ACC112 (cell line): ENCODE measurements around the gene AOX1.

ENCODE experiments used
- H2AFZ ChIP-seq: fragments of 200-600 bp; sonication (generic); one replicate; pipeline ENCODE4 v1.6.0; 2017; ENCODE audit warnings: antibody characterized with exemption, low read length; ENCODE audit not compliant: unreplicated experiment
- H3K27ac ChIP-seq: fragments of 200-600 bp; sonication (generic); 2 replicates; pipeline ENCODE4 v1.5.1; 2014; ENCODE audit warnings: low read depth, mild to moderate bottlenecking, antibody characterized with exemption, low read length, moderate library complexity
- H3K27me3 ChIP-seq: fragments of 200-600 bp; sonication (generic); 2 replicates; pipeline ENCODE4 v1.6.1; 2014; ENCODE audit warnings: mild to moderate bottlenecking, antibody characterized with exemption, low read length, moderate library complexity, mixed read lengths; ENCODE audit not compliant: insufficient read depth
- H3K36me3 ChIP-seq: fragments of 200-600 bp; sonication (generic); 2 replicates; pipeline ENCODE4 v1.6.1; 2016; ENCODE audit warnings: mild to moderate bottlenecking, antibody characterized with exemption, low read length, moderate library complexity, mixed read lengths; ENCODE audit not compliant: insufficient read depth
- H3K4me1 ChIP-seq: fragments of 200-600 bp; sonication (generic); one replicate; pipeline ENCODE4 v1.6.1; 2016; ENCODE audit warnings: low read length, mixed read lengths; ENCODE audit not compliant: insufficient read depth, unreplicated experiment, control insufficient read depth
- H3K4me3 ChIP-seq: fragments of 200-600 bp; sonication (generic); 2 replicates; pipeline ENCODE4 v1.5.1; 2014; ENCODE audit warnings: mild to moderate bottlenecking, low read depth, low read length
- H3K79me2 ChIP-seq: fragments of 200-600 bp; sonication (generic); one replicate; pipeline ENCODE4 v1.6.0; 2016; ENCODE audit warnings: low read length; ENCODE audit not compliant: control insufficient read depth, unreplicated experiment, insufficient read depth

AOX1 gene

DNA sequence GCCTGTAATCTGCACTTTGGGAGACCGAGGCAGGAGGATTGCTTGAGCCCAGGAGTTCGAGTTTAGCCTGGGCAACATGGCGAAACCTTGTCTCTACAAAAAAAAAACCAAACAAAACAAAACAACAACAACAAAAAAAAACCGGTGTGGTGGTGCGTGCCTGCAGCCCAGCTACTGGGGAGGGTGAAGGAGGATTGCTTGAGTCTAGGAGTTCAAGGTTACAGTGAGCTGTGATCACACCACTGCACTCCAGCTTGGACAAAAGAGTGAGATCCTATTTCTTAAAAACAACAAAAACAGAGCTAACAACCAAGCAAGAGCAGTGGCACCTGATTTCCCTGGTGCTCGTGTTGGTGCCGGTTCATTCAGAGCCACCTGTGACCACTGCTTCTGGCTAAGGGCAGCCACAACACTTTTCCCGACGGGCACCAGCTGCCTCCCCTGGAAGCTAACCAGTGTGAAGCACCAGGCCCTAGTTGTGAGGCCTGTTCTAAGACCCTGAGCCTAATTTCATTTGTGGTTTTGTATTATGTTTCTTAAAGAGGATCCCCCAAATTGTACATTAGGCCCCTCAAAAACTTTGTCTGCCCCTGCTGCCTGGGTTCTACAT, 1.3 kb downstream of the AOX1 start:
- H3K4me3 ChIP-seq, result peak overlapping the region; percentile 81

DNA sequence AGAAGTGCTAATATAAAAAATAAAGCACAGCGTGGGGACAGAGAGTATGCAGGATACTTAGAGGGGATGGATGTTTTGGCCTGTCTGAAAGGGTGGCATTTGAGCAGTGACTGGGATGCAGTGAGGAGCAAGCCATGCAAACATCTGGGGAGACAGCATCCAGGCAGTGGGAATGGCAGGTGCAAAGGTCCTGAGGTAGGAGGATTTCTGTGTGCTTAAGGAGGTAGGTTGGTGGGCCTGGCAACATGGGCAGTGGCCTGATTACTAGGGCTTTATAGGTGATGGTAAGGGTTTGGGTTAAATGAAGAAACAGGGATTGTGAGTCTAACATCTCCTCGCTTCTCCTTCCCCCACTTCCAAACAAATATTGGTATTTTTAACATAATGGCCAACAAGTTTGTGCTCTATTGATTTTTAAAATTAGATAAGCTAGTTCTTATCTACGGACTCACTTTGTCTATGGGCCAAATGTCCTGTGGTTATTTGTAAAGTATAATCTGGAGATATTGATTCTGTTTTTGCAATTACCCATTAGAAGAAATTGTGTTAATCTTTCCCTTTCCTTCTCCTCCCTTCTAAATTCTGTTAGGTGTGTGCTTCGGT, 2.4 kb downstream of the AOX1 start:
- Histone ChIP-seq H2AFZ (no peak overlapping the region), H3K27me3 (no peaks in the 10 kb centered on the region), H3K36me3 (peaks cover 9% of the 10 kb centered on the region; the same call in 1 of the 2 replicates), H3K27ac (no peak overlapping the region), H3K4me3 (peak overlapping the region; percentile 11; the same call in 1 of the 2 replicates), H3K4me1 (peaks cover 44% of the 10 kb centered on the region), H3K79me2 (peaks cover 34% of the 10 kb centered on the region)

More for the DNA sequence above, 1.3 kb downstream of the AOX1 start:
- no peak overlapping the region for H3K27ac ChIP-seq
- peaks cover 33% of the 10 kb centered on the region for H3K79me2 ChIP-seq
- no peaks in the 10 kb centered on the region for H3K27me3 ChIP-seq
- peaks cover 44% of the 10 kb centered on the region for H3K4me1 ChIP-seq
- H3K36me3 ChIP-seq, result 0 out of 2 replicates have a peak, but pooled peaks cover 9% of the 10 kb centered on the region
- no peak overlapping the region for H2AFZ ChIP-seq

- Histone ChIP-seq H3K79me2 (peaks cover 34% of the 10 kb centered on the region), H2AFZ (no peak overlapping the region), H3K27me3 (no peaks in the 10 kb centered on the region), H3K27ac (peak overlapping the region; percentile 40), H3K36me3 (peaks cover 25% of the 10 kb centered on the region), H3K4me3 (no peak overlapping the region), H3K4me1 (peaks cover 45% of the 10 kb centered on the region)
Observed at GRCh38 chr2:200590090-200590489, 4.3 kb downstream of the AOX1 start.

- peaks cover 32% of the 10 kb centered on the region for H3K79me2 ChIP-seq
- H2AFZ ChIP-seq, result no peak overlapping the region
- H3K27ac ChIP-seq, result no peak overlapping the region
- H3K36me3 ChIP-seq, result peaks cover 29% of the 10 kb centered on the region
- no peaks in the 10 kb centered on the region for H3K27me3 ChIP-seq
- peaks cover 42% of the 10 kb centered on the region for H3K4me1 ChIP-seq
- no peak overlapping the region for H3K4me3 ChIP-seq
Observed at GRCh38 chr2:200591308-200591707, 5.5 kb downstream of the AOX1 start.

DNA sequence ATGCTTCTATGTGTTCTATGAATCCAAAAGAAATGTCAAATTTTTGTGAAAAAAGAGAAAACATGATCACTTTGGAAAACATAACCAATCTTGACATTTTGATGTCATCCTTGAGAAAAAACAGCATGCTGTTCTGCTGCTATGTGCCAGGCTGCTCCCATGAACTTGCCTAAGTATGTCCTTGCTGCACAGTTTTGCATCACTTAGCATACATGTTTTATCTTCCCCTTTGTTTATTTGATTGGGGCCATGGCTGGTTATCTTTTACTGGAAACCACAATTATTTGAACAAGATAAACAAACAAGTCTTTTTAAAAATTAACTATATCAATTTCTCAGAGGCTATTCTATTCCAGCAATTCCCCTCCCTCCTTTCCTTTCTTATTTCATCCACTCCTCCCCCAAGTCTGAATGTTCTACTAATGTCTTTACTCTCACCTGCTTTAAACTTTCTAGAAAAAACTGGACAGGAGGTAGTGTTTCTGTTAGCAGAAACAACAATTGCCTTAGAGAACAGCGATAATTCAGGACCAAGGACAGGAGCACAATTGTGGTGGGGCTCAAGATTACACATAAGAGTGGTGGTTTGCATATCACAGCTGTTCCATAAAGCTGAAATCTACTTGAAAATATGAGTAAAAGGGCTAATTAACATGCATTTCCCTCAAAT, 6.7 kb downstream of the AOX1 start:
- peaks cover 32% of the 10 kb centered on the region for H3K4me1 ChIP-seq
- H3K27ac ChIP-seq, result no peak overlapping the region
- H2AFZ ChIP-seq, result no peak overlapping the region
- H3K4me3 ChIP-seq, result no peak overlapping the region
- H3K27me3 ChIP-seq, result no peaks in the 10 kb centered on the region
- peaks cover 32% of the 10 kb centered on the region for H3K36me3 ChIP-seq
- peaks cover 24% of the 10 kb centered on the region for H3K79me2 ChIP-seq

DNA sequence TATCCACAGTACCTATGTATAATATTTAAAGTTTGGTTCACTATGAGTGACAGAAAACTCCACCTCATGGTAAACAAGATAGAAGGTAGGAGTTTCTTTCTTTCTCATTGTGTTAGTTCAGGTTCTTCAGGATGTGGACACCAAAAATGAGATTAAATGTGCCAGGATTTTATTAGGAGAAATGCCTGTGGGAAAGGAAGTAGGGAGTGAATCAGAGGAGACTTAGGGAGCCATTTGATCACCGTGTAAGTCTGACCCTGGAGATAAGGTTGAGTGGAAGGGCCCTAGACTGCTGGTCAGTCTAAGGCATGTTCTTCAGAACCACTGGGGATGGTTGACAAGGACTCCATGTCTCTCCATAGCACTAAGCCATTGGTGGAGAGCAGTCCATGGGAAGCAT, 8.1 kb downstream of the AOX1 start:
- Histone ChIP-seq H3K27ac (no peak overlapping the region), H3K4me3 (no peak overlapping the region), H3K4me1 (peaks cover 28% of the 10 kb centered on the region), H3K79me2 (peaks cover 17% of the 10 kb centered on the region), H2AFZ (no peak overlapping the region), H3K36me3 (peaks cover 32% of the 10 kb centered on the region), H3K27me3 (no peaks in the 10 kb centered on the region)

GRCh38 chr2:200595913-200596312, 10.1 kb downstream of the AOX1 start:
- Histone ChIP-seq H3K79me2 (peaks cover 13% of the 10 kb centered on the region), H3K27me3 (no peaks in the 10 kb centered on the region), H3K4me1 (peaks cover 20% of the 10 kb centered on the region), H3K4me3 (no peak overlapping the region), H2AFZ (no peak overlapping the region), H3K36me3 (peaks cover 29% of the 10 kb centered on the region), H3K27ac (no peak overlapping the region)

DNA sequence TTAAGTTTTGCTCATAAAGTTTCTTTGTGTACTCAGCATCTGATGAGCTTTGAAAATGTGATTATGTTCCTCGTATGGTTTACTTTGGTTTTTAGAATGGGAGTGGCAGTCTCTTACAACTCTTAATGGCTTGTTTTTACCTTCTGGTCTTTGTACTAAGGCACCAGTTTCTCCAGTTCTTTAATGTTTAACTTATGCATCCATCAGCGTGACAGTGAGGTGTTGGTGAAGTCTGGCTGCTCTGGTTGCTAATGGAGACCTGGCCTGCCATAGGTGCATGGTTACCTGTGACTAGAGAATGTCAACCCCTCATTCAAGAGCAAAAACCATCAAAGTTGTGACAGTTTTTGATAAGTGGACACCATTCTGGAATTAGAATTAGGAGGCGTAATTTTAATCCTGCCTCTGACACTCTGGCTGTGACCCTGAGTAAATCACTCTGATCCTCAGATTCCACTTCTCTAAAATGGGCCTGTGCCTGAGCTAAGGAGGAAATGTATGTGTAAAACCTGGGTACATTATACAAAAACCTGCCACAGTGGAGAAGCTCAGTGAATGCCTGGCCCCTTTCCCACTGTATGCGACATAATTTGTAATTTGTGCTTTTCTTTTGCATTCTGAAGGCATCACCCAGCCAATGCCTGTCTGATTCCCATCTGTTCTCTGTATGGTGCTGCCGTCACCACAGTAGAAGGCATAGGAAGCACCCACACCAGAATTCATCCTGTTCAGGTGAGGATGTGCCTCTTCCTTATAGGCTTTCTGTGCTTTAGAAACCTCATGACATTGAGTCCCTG, 11.2 kb downstream of the AOX1 start:
- peaks cover 26% of the 10 kb centered on the region for H3K4me1 ChIP-seq
- H3K79me2 ChIP-seq, result peaks cover 2% of the 10 kb centered on the region
- H3K27ac ChIP-seq, result no peak overlapping the region
- peaks cover 24% of the 10 kb centered on the region for H3K36me3 ChIP-seq
- H3K27me3 ChIP-seq, result no peaks in the 10 kb centered on the region
- no peak overlapping the region for H2AFZ ChIP-seq
- no peak overlapping the region for H3K4me3 ChIP-seq

DNA sequence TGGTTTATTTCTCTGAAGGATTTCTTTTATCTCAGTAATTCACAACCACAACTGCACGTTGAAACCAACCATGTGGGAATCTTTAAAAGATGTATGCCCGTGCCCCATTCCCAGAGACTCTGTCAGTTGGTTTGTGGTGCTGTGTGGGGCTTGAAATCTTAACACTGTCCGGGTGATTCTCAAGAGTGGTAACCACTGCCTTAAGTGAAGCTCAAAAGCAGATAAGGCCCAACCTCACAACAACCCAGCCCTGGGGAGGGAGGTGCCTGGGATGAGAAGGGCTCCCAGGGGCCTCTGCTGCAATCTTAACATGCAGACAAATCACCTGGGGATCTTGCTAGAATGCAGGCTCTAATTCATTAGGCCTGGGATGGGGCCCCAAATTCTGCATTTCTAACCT, 13.4 kb downstream of the AOX1 start:
- Histone ChIP-seq H3K27me3 (no peaks in the 10 kb centered on the region), H2AFZ (no peak overlapping the region), H3K79me2 (no peaks in the 10 kb centered on the region), H3K4me1 (peaks cover 35% of the 10 kb centered on the region), H3K4me3 (no peak overlapping the region), H3K36me3 (peaks cover 29% of the 10 kb centered on the region), H3K27ac (no peak overlapping the region)

DNA sequence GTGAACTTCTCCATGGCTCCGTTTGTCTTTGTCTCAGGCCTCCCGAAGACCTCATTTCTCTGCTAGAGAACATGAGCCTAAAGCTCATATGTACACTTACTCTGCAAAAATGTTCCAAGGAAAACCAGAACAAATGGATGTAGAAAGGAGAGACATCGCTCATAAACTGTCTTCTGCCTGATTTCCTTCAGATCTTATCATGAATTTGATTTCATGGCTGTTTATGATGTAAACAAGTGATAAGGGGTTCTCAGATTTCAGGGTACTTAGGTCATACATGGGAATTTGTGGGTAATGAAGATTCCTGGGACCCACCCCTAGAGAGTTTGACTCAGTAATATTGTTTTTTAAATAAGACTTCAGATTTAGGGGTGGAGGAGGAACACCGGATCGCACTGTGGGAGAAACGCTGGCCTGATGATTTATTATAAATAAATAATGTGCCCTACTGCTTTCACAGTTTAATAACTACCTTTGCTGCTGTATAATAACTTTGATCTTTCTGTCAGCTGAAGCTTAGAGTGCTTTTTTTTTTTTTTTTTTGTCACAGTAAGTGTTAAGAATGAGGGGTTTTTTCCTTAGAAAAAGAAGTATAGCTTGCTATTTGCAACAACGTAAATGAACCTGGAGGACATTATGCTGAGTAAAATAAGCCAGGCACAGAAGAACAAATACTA, 14.9 kb downstream of the AOX1 start:
- Histone ChIP-seq H2AFZ (no peak overlapping the region), H3K27me3 (no peaks in the 10 kb centered on the region), H3K27ac (peak overlapping the region; percentile 74), H3K4me3 (no peak overlapping the region; the same call in 1 of the 2 replicates), H3K79me2 (no peaks in the 10 kb centered on the region), H3K4me1 (peaks cover 41% of the 10 kb centered on the region), H3K36me3 (peaks cover 27% of the 10 kb centered on the region)
